KG1 (cell line): ENCODE measurements around the gene CBLL2.
"Not testable (repeated sequence)": the region's sequence is repeated elsewhere in the genome, so short reads cannot be mapped to it uniquely, and the experiment has no call there.

ENCODE experiments used
- DNase-seq: peaks from one replicate; lab custom pipeline; 2025; lab: John Stamatoyannopoulos, UW

CBLL2 gene, protein sequence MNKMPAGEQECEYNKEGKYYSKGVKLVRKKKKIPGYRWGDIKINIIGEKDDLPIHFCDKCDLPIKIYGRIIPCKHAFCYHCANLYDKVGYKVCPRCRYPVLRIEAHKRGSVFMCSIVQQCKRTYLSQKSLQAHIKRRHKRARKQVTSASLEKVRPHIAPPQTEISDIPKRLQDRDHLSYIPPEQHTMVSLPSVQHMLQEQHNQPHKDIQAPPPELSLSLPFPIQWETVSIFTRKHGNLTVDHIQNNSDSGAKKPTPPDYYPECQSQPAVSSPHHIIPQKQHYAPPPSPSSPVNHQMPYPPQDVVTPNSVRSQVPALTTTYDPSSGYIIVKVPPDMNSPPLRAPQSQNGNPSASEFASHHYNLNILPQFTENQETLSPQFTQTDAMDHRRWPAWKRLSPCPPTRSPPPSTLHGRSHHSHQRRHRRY

DNA sequence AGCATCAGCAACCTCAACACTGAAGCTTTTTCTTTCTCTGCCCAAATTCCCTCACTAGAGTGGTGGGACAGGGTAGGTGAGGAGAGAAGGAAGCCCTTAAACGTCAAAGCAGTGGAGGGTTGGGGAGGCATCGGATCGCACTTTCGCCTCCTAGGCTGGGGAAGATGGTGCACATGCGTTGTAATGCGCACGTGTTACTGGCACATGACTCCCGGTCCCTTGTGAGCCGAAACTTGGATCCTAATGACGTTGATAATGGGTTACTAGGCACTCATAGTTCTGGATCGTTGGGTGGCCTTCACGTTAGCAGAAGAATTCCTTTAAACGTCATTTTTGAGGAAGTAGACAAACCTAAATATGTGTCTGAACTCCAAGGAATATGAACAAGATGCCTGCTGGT is at the start of gene CBLL2:
CBLL2 (plus strand) TSS at position 301 of the 400 bp plus-strand sequence; CDS start at position 380, 79 bp downstream.
- DNase-seq, result no peak

DNA sequence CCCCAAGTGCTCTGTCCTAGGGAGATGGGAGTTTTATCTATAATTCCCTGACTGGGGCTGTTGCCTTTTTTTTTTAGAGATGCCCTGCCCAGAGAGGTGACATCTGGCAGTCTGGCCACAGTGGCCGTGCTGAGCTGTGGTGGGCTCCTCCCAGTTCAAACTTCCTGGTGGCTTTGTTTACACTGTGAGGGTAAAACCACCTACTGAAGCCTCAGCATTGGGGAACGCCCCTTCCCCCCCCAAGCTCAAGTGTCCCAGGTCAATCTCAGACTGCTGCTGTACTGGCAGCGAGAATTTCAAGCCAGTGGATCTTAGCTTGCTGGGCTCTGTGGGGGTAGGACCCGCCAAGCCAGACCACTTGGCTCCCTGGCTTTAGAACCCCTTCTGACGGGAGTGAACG is 38.3 kb upstream of the CBLL2 start:
- no peak for DNase-seq

DNA sequence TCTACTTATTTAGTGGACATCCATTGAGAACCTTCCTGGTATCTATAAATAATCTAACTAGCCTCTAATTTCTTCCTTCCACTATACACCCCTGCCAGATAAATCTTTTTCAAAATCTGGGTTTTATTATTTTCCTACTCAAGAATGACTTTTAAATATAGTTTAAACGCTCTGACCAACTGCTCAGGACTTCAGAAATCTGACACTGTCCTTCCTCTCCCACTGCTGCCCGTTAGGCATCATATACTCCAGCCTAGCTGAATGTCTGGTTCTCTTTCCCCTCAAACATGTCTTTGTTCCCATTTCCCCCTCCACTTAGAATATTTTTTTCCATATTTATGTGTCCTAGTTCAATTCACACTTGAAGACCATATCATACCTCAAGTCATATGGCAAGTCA is 35.2 kb upstream of the CBLL2 start:
- no peak for DNase-seq

DNA sequence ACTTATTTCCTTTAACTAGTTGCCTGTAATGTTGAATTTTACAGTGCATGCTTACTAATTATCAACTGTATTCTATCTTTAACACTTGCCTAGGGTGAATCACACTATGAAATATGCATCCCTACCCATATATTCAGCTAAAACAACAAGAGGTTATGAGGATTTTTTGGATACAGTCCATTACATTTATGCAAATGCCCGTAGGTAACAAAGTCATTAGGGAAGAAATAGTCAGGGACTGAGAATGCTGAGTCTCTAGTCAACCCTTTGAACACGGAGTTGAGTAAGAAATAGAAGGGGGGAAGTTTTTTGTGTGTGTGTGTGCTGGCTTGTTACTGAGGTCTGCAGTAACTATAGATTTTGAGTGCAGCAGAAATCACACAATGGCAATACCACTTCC is 26.1 kb upstream of the CBLL2 start:
- DNase-seq, result no peak

DNA sequence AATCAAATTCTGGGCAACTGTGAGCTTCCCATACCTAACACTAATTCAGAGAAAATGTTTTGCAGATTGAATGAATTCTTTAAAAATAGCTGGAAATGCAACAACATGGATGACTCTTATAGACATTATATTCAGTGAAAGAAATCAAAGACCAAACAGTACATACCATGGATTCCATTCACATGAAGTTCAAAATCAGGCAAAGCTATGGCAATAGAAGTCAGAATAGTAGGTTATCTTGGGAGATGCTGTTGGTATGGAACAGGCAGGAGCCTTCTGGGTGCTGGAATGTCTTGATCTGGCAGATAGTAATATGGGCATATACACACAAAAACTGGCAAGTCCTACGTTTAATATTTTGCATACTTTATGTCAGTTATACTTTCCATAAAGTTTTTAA is 25.5 kb upstream of the CBLL2 start:
- no peak for DNase-seq

DNA sequence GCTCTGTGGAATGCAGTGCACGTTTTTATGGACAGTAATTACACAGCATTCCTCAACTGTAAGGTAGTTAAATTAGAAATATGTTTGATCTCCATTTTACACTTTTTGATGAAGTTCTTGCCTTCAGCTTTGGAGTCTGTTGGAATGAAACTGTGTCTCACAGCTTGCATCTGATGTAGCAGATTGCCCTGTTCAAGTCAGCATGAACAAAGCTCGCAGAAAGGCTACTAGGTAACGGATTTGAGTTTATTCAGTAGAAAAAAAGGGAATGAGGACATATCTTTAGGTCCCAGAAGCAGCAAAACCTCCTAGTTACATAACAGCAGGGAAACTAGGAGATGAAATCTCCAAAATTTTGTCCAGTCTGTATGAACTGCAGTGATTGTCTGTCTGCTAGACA is 24.3 kb upstream of the CBLL2 start:
- DNase-seq, result no peak

DNA sequence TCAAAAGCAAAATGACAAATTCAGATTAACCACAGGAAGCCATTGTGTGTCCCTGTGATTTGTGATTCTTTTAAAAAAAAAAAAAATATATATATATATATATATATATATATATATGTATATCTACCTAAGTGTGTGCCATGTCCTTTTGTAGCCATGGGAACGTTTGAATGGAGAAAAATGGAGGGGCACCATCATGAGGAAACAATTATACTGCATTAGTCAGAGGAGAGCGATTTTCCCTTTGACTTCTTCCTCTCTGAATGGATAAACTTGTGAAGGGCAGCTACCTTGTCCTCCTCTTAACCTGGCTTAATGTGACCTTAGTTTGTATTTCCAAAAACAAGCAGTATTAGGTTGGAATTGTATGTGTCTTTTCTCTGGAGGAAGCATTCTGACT is 23.3 kb upstream of the CBLL2 start:
- no peak for DNase-seq

DNA sequence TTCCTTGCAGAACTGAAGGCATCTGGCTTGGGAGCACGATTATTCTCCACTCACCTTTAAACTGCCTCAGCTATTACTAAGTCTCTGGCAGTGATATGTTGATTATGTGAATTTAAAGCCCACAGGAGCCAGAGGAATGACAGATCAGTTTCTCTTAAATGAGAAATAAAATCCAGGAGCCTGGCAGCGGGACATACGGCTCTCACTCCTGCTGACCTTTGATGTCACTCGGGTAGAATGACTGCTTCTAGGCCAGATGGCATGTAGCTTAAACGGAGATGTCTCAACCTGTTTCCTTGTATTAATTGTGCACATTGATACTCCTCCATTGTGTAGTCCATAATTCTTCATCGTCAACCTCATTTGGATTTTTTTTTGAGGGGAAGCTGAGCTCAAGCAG is 4.0 kb upstream of the CBLL2 start:
- DNase-seq, result no peak

DNA sequence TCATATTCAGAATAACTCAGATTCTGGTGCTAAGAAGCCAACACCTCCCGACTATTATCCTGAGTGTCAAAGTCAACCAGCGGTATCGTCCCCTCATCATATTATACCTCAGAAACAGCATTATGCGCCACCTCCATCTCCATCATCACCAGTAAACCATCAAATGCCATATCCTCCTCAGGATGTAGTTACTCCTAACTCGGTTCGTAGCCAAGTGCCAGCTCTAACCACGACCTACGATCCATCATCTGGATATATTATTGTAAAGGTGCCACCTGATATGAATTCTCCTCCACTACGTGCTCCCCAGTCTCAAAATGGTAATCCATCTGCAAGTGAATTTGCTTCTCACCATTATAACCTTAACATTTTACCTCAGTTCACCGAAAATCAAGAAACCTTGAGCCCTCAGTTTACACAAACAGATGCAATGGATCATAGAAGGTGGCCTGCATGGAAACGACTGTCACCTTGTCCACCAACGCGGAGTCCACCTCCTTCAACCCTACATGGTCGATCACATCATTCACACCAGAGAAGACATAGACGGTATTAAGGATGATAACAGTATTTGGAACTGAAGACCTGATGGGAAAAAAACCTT is 1.1 kb downstream of the CBLL2 start:
- DNase-seq, result no peak

DNA sequence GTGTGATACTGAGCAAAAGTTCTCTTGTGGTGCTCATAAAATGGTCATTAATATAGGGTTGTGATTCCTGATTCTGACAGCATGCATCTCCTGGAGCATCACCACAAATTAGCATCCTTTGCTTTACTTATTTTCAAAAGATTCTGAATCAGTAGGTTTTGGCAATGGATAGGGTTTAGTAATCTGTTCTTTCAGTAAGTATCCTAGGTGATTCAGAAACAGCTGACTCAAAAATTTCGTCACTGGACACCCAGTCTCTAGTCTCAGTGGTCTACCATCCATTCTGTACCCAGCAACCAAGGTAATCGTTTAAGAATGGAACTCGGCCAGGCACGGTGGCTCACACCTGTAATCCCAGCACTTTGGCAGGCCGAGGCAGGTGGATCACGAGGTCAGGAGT is 4.1 kb downstream of the CBLL2 start:
- DNase-seq, result no peak

DNA sequence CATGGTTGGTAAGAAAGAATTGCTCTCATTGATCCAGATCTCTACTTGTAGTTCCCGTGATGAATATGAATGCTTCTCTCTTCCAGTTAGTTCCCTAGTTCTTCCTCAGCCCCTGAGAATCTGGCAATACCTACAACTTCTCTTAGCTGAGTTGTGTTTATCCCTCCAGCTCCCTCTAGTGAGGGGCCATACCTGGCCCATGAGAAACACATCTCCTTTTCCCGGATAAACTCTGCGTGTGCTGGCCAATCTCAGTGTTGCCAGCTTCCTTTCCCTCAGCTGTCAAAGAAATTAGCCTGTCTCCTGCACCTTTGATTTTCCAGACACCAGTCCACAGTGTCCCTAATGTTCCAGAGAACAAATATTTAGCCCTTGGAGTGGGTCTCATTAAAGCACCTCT is 5.7 kb downstream of the CBLL2 start:
- no peak for DNase-seq

DNA sequence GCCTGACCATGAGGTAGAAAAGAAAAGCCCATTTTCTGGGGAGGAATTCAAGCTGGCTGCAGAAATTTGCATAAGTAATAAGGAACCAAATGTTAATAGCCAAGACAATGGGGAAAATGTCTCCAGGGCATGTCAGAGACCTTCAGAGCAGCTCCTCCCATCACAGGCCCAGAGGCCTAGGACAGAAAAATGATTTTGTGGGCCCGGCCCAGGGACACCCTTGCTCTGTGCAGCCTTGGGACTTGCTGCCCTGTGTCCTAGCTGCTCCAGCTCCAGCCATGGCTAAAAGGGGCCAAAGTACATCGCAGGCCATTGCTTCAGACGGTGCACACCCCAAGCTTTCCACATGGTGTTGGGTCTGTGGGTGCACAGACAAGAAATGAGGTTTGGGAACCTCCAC is 16.5 kb downstream of the CBLL2 start:
- DNase-seq, result not testable (repeated sequence)

DNA sequence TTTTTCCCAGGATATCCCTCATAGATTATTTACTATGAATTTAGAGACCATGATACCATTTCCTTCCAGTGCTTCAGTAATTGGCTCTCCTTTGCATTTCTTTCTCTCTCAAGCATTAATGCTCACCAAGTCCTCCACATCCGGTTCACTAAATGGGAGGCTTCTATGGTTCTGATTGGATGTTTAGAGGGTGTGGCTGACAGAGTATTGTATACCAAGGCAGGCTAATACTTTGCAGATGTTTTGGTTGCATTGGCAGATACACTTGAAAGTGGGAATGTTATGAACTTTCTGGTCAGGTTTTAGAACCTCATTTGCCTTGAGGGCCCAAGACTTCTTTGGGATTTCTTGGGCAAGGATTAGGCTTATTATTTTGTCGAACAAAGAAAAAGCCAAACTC is 24.2 kb downstream of the CBLL2 start:
- no peak for DNase-seq

DNA sequence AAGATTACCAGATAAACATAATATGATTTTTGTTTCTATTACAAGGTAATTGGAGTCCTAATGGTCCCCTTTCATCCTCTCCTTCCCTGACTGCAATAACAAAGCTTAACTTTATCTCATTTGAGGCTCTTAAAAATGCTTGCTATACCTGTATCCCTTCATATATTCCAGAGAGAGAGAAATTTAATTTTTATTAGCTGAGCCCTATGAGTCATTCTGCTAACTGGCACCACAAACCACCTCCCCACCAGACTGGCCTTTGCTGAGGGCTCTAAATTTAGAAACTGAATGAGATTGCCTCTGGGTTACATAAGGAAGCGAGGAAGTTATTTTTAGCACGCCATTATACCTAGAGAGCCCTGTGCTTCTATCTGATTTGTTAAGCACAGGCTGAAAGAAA is 27.4 kb downstream of the CBLL2 start:
- DNase-seq, result no peak

DNA sequence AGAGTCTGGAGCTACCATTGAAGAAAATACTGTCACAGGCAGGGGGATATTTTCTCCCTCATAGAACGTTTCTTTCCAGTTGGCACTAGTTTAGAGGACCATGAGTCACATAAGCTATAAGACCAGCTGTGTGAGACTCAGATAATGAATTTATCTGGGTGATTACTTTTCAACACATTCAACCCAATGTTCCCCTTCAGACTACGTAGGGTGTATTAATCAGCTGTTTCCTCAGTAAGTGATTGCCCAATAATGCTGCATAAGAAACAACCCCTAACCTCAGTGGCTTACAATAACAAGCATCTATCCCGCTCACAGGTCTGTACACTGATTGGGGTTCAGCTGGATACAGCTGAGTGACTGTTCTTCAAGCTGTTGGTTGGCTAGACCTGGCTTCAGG is 38.1 kb downstream of the CBLL2 start:
- no peak for DNase-seq

DNA sequence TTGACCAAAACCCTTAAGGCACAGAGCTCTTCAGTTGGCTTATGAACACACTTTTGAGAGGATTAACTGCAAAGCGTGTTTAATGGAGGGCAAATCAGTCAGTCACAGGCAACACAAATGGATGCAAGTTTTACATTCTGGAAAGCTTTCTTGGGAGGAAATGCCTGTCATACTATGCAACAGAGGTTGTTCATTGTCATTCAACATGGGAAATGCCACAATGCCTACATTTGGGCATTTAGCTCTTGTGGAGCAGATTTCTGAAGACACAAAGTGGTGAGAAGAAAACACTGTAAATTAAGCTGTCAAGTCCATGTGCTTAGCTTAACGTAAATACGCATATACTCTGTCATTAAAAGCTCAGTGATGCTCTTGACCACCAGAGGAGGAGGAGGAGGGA is 41.1 kb downstream of the CBLL2 start:
- no peak for DNase-seq

DNA sequence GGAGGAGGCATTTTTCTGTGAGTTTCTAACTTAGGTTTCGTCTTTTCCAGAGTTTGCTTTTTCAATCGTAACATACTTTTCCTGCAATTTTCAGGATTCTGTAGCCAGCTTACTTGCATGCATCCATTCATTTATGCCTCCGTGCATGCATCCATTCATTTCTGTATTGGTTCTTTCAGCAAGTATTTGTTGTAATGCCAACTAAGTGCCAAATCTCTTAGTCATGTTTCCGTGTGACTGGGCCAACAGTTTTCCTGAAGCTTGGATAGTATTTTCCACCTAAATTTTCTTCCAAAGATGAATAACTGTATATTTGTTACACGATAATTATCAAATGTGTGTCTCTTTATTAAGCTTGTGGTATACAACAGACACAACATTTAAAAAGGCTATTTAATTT is 41.5 kb downstream of the CBLL2 start:
- no peak for DNase-seq

DNA sequence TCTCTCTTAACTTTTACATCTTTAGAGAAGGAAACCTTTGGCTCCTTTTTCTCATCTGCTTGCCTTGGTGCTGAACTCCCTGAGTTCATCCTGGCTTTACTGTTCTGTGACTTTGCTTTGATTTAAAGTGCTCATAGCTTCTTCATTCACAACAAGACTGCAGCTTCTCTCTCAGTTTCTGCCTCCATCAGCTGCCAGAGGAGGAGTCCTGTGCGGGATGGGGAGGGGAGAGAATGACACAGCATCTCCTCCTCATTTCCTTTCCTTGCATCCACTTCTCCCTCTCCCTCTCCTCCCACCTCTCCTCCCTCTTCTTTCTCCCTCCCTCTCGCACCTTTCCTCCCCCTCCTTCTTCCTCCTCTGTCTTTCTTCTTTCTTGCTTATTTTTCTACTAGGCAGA is 42.0 kb downstream of the CBLL2 start:
- no peak for DNase-seq

DNA sequence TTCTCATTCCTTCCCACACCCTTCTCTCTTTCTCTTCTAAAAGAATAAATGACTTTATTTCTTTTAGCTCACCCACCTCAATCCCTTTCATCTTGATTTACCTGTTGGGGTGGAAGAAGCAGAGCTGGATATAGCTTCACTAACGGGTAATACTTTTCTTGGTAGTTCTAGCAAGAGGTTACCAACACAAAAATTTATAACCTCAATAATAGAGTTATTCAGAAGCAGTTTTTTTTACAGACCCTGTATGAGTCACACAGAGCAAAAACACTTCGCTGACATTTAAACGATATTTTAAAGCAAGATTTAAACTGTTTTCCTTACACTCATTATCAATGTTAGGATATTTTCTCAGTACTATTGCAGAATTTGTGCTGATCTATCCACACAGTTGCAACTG is 42.4 kb downstream of the CBLL2 start:
- DNase-seq, result no peak

DNA sequence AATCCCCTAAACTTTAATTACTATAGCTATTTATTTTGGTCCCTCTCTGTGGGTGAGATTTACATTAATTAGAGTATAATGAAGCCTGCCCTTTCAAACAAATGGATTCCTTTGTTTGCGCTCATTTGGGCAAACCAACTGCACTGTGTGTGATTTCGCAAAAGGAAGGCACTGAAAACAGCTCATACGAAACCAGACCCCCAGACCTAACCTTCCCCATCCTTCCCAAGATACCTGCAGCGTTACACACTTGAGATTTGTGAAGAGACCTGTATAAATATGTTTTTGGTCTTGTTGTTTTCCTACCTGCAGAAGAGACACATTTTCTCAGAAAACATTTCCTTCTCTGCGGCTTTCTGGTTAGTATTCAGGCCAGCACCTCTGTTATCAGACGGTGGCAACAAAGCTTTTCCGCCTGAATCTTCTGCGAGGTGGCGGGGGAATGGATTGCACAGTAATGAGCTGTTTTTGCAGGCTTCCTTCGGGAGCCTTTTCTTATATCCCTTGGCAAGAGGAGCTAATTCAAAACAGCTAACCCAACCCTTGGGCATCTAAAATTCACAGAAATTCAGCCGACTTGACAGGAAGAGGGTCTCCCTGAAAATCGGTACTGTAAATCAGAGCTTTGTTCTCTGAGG is 47.6 kb downstream of the CBLL2 start:
- DNase-seq, result no peak

DNA sequence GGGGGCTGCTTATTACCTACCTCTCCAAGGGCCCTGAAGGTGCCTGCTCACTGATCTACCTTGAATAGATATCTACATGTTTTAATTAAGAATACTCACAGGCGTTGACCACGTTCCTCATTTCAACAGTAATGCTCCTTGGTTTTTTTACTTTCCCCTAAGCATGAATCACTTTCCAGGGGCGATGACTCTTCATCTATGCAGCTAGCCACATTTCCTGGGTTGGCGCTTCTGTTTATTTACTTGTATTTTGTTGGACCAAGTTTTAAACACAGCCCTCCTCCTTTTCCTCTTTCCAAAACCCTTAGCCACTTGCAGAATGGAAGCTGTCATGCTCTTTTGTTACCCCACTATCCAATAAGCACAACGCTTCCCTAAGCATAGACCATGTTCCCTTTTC is 50.8 kb downstream of the CBLL2 start:
- no peak for DNase-seq
